ENCODE measurements around the gene MADD.

DNA sequence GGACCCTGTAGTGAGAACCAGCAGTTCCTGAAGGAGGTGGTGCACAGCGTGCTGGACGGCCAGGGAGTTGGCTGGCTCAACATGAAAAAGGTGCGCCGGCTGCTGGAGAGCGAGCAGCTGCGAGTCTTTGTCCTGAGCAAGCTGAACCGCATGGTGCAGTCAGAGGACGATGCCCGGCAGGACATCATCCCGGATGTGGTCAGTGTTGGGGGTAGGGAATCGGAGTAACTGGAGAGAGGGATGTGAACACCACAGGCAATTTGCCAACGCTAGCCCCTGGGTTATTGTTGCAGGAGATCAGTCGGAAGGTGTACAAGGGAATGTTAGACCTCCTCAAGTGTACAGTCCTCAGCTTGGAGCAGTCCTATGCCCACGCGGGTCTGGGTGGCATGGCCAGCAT lies 19.9 kb downstream of the MADD start:
- TF ChIP-seq, protein P1, sequence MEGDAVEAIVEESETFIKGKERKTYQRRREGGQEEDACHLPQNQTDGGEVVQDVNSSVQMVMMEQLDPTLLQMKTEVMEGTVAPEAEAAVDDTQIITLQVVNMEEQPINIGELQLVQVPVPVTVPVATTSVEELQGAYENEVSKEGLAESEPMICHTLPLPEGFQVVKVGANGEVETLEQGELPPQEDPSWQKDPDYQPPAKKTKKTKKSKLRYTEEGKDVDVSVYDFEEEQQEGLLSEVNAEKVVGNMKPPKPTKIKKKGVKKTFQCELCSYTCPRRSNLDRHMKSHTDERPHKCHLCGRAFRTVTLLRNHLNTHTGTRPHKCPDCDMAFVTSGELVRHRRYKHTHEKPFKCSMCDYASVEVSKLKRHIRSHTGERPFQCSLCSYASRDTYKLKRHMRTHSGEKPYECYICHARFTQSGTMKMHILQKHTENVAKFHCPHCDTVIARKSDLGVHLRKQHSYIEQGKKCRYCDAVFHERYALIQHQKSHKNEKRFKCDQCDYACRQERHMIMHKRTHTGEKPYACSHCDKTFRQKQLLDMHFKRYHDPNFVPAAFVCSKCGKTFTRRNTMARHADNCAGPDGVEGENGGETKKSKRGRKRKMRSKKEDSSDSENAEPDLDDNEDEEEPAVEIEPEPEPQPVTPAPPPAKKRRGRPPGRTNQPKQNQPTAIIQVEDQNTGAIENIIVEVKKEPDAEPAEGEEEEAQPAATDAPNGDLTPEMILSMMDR (IDR thresholded peaks at IDR 0.05) = no peak
- TF ChIP-seq POLR2A (IDR thresholded peaks at IDR 0.05) = no peak
